ENCODE results near the gene MED13L. TPM values are rescaled to one million over a fixed set of nuclear protein-coding genes. Genes with fewer than 3 reads are reported as not detected.

MED13L gene
- total RNA-seq, 1 experiment from 2014 or later: 89.0 TPM

DNA sequence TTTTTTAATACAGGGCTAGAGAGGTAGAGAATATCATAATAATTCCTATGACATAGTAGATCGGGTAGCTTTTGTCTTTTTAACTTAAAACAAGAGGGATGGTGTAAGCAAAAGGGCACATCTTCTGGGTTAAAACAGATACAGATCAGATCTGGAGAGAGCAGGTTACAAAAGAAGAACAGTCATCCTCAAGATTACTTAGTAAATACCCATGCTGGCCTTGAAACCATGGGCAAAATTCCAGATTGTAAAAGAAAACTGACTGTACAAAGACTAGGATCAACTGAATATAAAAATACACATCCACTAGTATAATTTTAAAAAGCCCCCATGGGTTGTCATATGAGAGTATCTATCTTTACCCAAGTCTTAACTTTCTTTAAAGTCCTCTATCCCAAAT is 76.7 kb downstream of the MED13L start:
- no peak for DNase-seq
- no peaks in the 10 kb centered on the region for H3K4me1 Mint-ChIP-seq (ENCODE audit: low read depth, unreplicated experiment)
- H3K36me3 Mint-ChIP-seq (ENCODE audit: insufficient read depth, unreplicated experiment): no peaks in the 10 kb centered on the region
- H3K27me3 Mint-ChIP-seq (ENCODE audit: unreplicated experiment): no peaks in the 10 kb centered on the region
- intact Hi-C loops (cut with micrococcal nuclease; ENCODE audit: unreplicated experiment): no loop called here
- CTCF ChIA-PET: interaction anchor here (0.5 kb wide), 1 partner anchor 366 kb away, joined by 4 read pairs; no protein-coding TSS in a partner anchor
- TF ChIP-seq, protein P1, sequence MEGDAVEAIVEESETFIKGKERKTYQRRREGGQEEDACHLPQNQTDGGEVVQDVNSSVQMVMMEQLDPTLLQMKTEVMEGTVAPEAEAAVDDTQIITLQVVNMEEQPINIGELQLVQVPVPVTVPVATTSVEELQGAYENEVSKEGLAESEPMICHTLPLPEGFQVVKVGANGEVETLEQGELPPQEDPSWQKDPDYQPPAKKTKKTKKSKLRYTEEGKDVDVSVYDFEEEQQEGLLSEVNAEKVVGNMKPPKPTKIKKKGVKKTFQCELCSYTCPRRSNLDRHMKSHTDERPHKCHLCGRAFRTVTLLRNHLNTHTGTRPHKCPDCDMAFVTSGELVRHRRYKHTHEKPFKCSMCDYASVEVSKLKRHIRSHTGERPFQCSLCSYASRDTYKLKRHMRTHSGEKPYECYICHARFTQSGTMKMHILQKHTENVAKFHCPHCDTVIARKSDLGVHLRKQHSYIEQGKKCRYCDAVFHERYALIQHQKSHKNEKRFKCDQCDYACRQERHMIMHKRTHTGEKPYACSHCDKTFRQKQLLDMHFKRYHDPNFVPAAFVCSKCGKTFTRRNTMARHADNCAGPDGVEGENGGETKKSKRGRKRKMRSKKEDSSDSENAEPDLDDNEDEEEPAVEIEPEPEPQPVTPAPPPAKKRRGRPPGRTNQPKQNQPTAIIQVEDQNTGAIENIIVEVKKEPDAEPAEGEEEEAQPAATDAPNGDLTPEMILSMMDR (IDR thresholded peaks at IDR 0.05; ENCODE audit: unreplicated experiment): no peak
- BruUV-seq (replicated peaks): no TSS peak
- H3K27ac Mint-ChIP-seq (ENCODE audit: unreplicated experiment): no peak overlapping the region
- no peaks in the 10 kb centered on the region for H3K9me3 Mint-ChIP-seq (ENCODE audit: low read depth, unreplicated experiment)
- no peak overlapping the region for H3K4me3 Mint-ChIP-seq (ENCODE audit: low read depth, unreplicated experiment)

DNA sequence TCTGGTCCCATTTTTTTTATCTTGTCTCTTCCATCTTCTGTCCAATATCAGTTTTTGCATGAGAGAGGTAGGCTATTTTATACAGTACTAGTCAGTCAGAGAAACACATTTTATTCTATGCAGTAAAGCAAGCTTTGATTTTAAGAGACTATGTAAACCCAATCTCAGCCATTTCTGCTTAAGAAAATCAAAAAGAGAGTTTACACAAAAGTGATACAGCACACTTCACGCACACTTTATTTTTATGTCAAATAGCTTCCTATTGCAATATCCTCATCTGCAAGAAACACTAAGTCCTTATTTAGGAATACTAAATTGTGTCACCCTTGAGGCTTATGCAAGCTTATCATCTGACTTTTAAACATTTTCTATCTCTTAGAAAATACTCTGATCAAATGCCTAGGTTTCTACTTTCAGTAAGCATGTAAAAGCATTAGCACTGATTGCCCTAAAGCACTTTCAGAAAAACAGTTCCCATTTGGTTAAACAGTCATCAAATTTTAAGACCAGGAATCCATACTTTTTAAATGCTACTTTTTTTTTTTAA is 78.3 kb downstream of the MED13L start:
- Mint-ChIP-seq H3K36me3 (ENCODE audit: insufficient read depth, unreplicated experiment) (no peaks in the 10 kb centered on the region), H3K4me3 (ENCODE audit: low read depth, unreplicated experiment) (no peak overlapping the region), H3K9me3 (ENCODE audit: low read depth, unreplicated experiment) (no peaks in the 10 kb centered on the region), H3K27me3 (ENCODE audit: unreplicated experiment) (no peaks in the 10 kb centered on the region), H3K27ac (ENCODE audit: unreplicated experiment) (peak overlapping the region; percentile 16), H3K4me1 (ENCODE audit: low read depth, unreplicated experiment) (no peaks in the 10 kb centered on the region)
- TF ChIP-seq, protein P1 (IDR thresholded peaks at IDR 0.05; ENCODE audit: unreplicated experiment): no peak
- no TSS peak for BruUV-seq (replicated peaks)
- DNase-seq: no peak
- CTCF ChIA-PET: no interaction called here
- intact Hi-C loops (cut with micrococcal nuclease; ENCODE audit: unreplicated experiment): no loop called here

DNA sequence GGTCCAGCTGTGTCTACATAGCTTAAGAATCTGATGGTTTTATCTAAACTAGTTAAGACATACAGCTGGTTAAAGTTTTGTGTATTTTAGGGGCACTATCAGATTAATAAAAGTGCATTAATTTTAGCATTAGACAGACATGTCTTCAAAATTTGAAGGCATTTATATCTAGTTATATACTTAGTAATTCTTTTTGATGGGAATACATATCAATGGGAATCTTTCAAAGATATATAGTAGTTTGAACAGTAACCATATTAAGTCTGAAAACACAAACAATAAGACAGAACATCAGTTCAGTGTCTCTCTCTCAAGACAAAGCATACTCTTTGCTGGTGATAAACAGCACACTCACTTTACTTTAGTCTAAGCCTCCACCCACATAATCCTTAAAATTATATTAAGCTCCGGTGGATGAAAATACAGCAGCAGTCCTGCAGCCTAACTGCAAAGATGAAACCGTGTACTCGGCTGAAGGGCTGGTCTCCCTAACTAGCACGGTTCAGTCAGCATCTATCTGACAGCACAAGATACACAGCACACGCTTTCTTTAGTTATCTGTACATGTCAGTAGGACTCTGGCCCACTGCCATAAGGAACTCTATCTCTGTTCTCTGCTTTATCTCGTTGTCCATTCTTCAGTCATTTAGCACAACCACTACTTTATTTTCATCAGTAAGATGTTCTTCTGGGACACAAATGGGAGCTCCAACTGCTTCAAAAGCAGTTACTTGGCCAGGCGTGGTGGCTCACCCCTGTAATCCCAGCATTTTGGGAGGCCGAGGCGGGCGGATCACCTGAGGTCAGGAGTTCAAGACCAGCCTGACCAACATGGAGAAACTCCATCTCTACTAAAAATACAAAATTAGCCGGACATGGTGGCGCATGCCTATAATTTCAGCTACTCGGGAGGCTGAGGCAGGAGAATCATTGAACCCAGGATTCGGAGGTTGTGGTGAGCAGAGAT is 80.5 kb downstream of the MED13L start:
- Mint-ChIP-seq H3K36me3 (ENCODE audit: insufficient read depth, unreplicated experiment) (no peaks in the 10 kb centered on the region), H3K4me3 (ENCODE audit: low read depth, unreplicated experiment) (no peak overlapping the region), H3K27ac (ENCODE audit: unreplicated experiment) (no peak overlapping the region), H3K9me3 (ENCODE audit: low read depth, unreplicated experiment) (no peaks in the 10 kb centered on the region), H3K27me3 (ENCODE audit: unreplicated experiment) (no peaks in the 10 kb centered on the region), H3K4me1 (ENCODE audit: low read depth, unreplicated experiment) (no peaks in the 10 kb centered on the region)
- no peak for DNase-seq
- BruUV-seq (replicated peaks): no TSS peak
- intact Hi-C loops (cut with micrococcal nuclease; ENCODE audit: unreplicated experiment): no loop called here
- TF ChIP-seq, protein P1 (IDR thresholded peaks at IDR 0.05; ENCODE audit: unreplicated experiment): no peak
- CTCF ChIA-PET: interaction anchor here (0.5 to 0.6 kb wide), 2 partner anchors 353 to 1856 kb away, joined by 3 to 4 read pairs; no protein-coding TSS in a partner anchor

DNA sequence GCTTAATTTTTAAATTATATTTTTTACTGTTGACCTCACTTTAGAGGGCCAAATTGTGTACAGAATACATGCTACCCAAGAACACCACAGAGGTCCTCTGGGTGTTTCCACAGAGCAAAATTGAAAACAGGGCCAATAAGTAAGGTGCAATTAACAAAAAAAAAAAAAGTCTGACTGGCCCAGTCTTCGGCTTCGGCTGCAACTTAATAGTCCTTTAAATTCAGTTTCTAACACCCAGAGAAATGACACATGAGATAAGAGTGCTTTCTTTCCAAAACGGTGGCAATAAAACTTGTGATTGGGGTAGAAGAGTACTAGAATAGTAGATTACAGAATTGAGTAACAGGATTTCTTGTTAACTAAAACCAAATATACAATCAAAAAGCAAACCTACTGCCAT is 81.3 kb downstream of the MED13L start:
- intact Hi-C loops (cut with micrococcal nuclease; ENCODE audit: unreplicated experiment): no loop called here
- CTCF ChIA-PET: no interaction called here
- Mint-ChIP-seq H3K9me3 (ENCODE audit: low read depth, unreplicated experiment) (no peaks in the 10 kb centered on the region), H3K4me1 (ENCODE audit: low read depth, unreplicated experiment) (no peaks in the 10 kb centered on the region), H3K4me3 (ENCODE audit: low read depth, unreplicated experiment) (no peak overlapping the region), H3K36me3 (ENCODE audit: insufficient read depth, unreplicated experiment) (no peaks in the 10 kb centered on the region), H3K27me3 (ENCODE audit: unreplicated experiment) (no peaks in the 10 kb centered on the region), H3K27ac (ENCODE audit: unreplicated experiment) (no peak overlapping the region)
- DNase-seq: no peak
- BruUV-seq (replicated peaks): no TSS peak
- TF ChIP-seq, protein P1 (IDR thresholded peaks at IDR 0.05; ENCODE audit: unreplicated experiment): no peak
